ENCODE measurements around the gene LY86.

The LY86 gene

GRCh38 chr6:6588064-6588923 is at the start of gene LY86:
Gene LY86 (plus strand): TSS chr6:6588720. CDS start chr6:6588735, 15 bp downstream.
- no peak within 1 kb of the TSS for H3K4me3 ChIP-seq (ENCODE audit: severe bottlenecking)
- no peaks in the 10 kb centered on the region for H3K9me3 ChIP-seq (ENCODE audit: severe bottlenecking)
- no peaks in the 10 kb centered on the region for H3K36me3 ChIP-seq (ENCODE audit: low read depth)
- DNase-seq (ENCODE audit: low spot score) (no peak), ATAC-seq (ENCODE audit: low read depth) (no peak)
- H3K4me1 ChIP-seq (ENCODE audit: insufficient read depth, poor library complexity, severe bottlenecking): no peaks in the 10 kb centered on the region
- no peak within 1 kb of the TSS for H3K27ac ChIP-seq (ENCODE audit: poor library complexity, severe bottlenecking)
- TF ChIP-seq CTCF (IDR thresholded peaks at IDR 0.05; ENCODE audit: poor library complexity, severe bottlenecking): no peak
- H3K27me3 ChIP-seq (ENCODE audit: insufficient read depth, poor library complexity, severe bottlenecking): no peaks in the 10 kb centered on the region

- Histone ChIP-seq H3K4me3 (ENCODE audit: severe bottlenecking) (no peak overlapping the region), H3K36me3 (ENCODE audit: low read depth) (no peaks in the 10 kb centered on the region), H3K9me3 (ENCODE audit: severe bottlenecking) (no peaks in the 10 kb centered on the region), H3K27me3 (ENCODE audit: insufficient read depth, poor library complexity, severe bottlenecking) (peaks cover 9% of the 10 kb centered on the region), H3K27ac (ENCODE audit: poor library complexity, severe bottlenecking) (no peak overlapping the region), H3K4me1 (ENCODE audit: insufficient read depth, poor library complexity, severe bottlenecking) (no peaks in the 10 kb centered on the region)
- ATAC-seq (ENCODE audit: low read depth): no peak
- no peak for DNase-seq (ENCODE audit: low spot score)
- TF ChIP-seq CTCF (IDR thresholded peaks at IDR 0.05; ENCODE audit: poor library complexity, severe bottlenecking): no peak
Measured at GRCh38 chr6:6539036-6539435, 49.5 kb upstream of the LY86 start.

GRCh38 chr6:6542357-6542756 is 46.2 kb upstream of the LY86 start:
- DNase-seq (ENCODE audit: low spot score) (no peak), ATAC-seq (ENCODE audit: low read depth) (no peak)
- Histone ChIP-seq H3K4me1 (ENCODE audit: insufficient read depth, poor library complexity, severe bottlenecking) (no peaks in the 10 kb centered on the region), H3K36me3 (ENCODE audit: low read depth) (no peaks in the 10 kb centered on the region), H3K27ac (ENCODE audit: poor library complexity, severe bottlenecking) (no peak overlapping the region), H3K9me3 (ENCODE audit: severe bottlenecking) (no peaks in the 10 kb centered on the region), H3K27me3 (ENCODE audit: insufficient read depth, poor library complexity, severe bottlenecking) (peaks cover 26% of the 10 kb centered on the region), H3K4me3 (ENCODE audit: severe bottlenecking) (no peak overlapping the region)
- no peak for TF ChIP-seq CTCF (IDR thresholded peaks at IDR 0.05; ENCODE audit: poor library complexity, severe bottlenecking)

GRCh38 chr6:6543181-6543879 is 45.2 kb upstream of the LY86 start:
- Histone ChIP-seq H3K36me3 (ENCODE audit: low read depth) (no peaks in the 10 kb centered on the region), H3K4me3 (ENCODE audit: severe bottlenecking) (no peak overlapping the region), H3K9me3 (ENCODE audit: severe bottlenecking) (no peaks in the 10 kb centered on the region), H3K4me1 (ENCODE audit: insufficient read depth, poor library complexity, severe bottlenecking) (no peaks in the 10 kb centered on the region), H3K27ac (ENCODE audit: poor library complexity, severe bottlenecking) (no peak overlapping the region), H3K27me3 (ENCODE audit: insufficient read depth, poor library complexity, severe bottlenecking) (peaks cover 22% of the 10 kb centered on the region)
- DNase-seq (ENCODE audit: low spot score) (no peak), ATAC-seq (ENCODE audit: low read depth) (no peak)
- no peak for TF ChIP-seq CTCF (IDR thresholded peaks at IDR 0.05; ENCODE audit: poor library complexity, severe bottlenecking)

Data from RWPE2 (cell line).